ENCODE measurements around the gene EME2.

- TF ChIP-seq, protein P1, sequence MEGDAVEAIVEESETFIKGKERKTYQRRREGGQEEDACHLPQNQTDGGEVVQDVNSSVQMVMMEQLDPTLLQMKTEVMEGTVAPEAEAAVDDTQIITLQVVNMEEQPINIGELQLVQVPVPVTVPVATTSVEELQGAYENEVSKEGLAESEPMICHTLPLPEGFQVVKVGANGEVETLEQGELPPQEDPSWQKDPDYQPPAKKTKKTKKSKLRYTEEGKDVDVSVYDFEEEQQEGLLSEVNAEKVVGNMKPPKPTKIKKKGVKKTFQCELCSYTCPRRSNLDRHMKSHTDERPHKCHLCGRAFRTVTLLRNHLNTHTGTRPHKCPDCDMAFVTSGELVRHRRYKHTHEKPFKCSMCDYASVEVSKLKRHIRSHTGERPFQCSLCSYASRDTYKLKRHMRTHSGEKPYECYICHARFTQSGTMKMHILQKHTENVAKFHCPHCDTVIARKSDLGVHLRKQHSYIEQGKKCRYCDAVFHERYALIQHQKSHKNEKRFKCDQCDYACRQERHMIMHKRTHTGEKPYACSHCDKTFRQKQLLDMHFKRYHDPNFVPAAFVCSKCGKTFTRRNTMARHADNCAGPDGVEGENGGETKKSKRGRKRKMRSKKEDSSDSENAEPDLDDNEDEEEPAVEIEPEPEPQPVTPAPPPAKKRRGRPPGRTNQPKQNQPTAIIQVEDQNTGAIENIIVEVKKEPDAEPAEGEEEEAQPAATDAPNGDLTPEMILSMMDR (IDR thresholded peaks at IDR 0.05), result no peak
- TF ChIP-seq POLR2AphosphoS5 (IDR thresholded peaks at IDR 0.05), result no peak
- no peak for TF ChIP-seq POLR2A (IDR thresholded peaks at IDR 0.05)
- TF ChIP-seq EP300 (IDR thresholded peaks at IDR 0.05), result no peak
Observed at GRCh38 chr16:1818873-1819525, 46.4 kb downstream of the EME2 start.

All from upper lobe of left lung (tissue), 4 donors.